NOMO-1 treated with dmso at 0.1 percent for 144 hours (cell line): ENCODE data around the gene BTBD9.
"Not testable (repeated sequence)": the region's sequence is repeated elsewhere in the genome, so short reads cannot be mapped to it uniquely, and the experiment has no call there.

Experiments
- DNase-seq: peaks from one replicate; lab custom pipeline; 2025; ENCODE audit not compliant: unreplicated experiment; lab: John Stamatoyannopoulos, UW

The BTBD9 gene

DNA sequence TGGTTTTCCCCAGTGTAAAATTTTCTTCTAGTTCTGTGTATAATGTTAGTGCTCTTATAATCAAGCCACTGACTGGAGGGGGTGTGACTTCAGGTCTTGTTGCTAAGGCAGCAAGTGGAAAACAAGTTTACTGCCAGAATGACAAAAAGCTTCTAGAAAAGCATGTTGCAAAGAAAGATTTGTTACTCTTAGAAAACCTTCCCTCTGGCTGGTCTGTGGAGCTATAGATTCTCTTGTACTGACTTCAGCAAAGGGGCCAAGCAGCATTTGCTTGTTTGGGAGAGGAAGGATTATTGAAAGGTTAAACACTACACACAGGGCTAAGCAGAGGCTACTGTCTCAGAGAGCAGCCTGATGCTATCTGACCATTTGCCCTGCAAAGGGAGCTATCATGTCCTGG, 288.8 kb downstream of the BTBD9 start:
- no peak for DNase-seq

DNA sequence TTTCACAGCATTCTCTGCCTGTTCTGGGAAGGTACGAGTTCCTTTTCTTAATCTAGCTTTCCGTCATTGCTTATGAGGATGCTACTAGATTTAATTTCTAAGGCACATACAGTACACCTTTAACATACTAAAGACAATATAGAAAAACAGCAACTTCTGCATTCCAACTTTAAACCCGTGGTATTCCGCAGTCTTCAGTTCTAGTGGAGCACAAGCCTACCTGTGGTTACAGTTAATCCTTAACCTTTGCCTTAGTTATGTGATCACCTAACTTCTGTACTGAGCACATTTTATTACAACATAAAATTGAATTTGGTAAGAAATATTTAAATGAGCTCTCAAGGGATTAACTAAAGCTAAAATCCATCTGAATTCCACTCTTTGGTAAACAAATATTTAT, 289.5 kb downstream of the BTBD9 start:
- no peak for DNase-seq

DNA sequence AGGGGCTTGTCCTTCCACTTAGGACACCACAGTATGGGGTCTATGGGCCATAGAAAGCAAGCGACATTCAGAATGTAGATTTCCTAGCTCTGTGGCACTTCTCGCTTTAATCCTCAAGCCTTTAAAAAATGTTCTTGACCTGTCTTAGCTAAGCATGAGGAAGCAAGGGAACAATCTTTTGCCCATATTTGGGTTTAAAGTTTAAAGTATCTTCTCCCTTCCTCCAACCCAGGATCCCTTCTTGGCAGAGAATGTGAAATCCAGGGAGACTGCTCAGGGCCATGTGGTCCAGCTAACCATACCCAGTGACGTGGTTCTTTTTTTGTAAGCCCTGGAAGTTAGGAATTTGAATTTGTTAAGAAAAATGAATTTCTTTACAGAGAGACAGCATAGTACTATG, 289.9 kb downstream of the BTBD9 start:
- no peak for DNase-seq

DNA sequence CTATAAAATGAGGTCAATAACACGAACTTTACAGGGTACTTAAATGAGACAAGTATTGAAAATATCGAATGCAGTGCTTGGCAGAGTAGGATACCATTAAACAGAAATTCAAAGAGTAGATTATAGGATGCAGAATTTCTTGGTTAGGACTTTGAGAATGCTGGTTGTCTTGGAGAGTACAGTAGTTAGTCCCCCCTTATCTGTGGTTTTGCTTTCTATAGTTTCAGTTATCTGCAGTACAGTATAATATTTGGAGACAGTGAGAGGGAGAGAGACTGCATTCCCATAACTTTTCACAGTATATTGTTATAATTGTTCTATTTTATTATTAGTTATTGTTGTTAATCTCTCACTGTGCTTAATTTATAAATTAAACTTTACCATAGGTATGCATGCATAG, 290.5 kb downstream of the BTBD9 start:
- DNase-seq = no peak

DNA sequence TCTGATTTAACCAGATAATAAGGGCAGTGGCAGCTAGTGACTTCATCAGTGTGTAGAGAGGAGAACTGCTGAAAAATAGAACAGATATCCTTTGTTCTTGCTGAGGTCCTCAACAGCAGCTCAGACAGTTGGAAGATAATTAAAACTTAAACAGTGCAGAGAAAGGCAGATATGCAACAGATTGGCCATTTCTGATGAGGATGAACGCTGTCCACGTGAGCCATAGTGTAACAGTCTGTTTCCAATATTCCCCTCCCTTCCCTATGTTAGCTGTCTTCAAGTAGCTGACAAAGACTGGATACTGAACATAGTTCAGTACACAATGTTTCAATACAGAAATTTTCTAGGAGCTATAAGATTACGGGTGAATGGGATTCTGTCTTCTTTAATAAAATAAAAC, 291.4 kb downstream of the BTBD9 start:
- DNase-seq = no peak

DNA sequence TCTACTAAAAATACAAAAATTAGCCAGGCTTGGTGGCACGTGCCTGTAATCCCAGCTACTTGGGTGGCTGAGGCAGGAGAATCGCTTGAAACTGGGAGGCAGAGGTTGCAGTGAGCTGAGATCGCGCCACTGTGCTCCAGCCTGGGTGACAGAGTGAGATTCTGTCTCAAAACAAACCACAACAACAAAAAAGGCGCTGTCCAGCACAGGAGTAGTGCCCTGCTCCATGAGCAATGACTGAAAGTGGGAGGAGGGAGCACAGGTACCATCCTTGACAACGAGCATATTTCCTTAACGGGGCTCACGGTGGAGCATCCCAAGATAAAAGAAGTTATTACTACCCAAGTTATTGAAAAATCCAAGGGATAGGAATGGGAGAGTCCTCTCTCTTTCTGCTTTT, 291.9 kb downstream of the BTBD9 start:
- DNase-seq = not testable (repeated sequence)

DNA sequence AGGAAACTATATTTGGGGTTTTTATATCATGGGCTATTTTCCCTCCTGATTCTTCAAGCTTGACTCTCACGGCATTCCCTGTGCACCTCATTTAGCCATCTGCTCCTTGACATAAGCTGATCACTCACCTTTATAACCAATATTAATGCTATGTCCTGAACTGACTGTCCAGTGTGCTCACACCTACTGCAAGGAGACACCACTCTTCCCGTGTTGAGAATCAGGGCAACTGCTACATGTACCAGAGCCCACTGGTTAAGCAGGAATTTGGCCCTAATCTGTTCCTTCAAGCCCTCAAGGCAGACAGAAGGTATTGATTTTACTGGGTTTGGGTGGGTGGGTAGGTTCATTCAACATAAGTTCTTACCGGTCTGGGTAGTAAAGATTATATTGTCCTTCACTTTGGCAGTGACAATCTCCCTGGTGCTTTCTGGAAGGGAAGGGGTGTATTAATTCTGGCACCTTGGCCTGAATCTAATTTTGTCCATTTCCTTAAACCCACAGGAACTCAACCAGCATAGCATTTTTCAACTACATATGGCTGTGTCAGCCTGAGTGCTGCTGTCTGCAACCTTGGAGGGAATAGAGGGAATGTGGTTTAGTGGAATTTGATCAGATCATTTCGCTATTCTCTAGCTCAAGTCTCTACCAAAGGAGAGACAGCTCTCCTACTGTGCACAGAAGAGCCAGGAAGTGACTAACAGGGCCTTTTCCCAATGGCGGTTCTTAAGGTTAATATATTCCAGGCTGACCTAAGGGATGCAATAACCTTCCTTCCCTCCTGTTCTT, 293.2 kb downstream of the BTBD9 start:
- no peak for DNase-seq

DNA sequence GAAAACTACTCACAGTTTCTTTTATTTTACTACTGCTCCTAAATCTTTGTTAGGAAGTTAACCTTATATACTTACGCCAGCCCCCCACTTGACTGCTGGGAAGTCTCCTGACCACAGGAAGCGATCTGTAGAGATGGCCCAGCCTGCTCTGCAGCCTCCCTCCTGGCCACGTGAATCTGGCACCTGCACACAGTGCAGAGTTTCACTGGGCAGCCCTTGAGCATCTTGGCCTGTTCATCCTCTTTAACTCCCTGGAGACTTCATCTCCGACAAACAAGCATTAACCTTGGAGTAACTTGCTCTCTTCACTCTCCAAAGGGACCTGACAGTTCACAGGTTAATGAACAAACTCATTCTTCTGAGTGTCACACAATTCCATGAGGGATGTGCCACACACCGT, 294.1 kb downstream of the BTBD9 start:
- DNase-seq = no peak

DNA sequence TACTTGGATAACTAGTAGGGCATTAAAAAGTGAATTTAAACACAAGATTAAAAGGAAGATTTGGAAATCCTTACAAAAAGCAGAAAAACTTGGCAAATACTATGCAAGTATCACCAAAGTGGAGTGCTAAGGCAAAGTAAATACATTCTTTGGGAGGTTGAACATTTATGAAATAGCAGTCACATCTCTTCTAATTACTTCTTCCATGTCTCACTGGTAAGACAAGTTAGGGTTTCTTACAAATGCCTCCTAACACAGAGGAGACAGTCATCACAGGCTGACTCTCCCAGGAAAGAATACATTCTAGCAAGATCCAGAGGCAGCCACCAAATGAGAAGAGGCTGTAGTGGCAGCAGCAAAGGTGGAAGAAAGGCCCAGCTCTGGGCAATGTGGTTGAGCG, 298.2 kb downstream of the BTBD9 start:
- no peak for DNase-seq

DNA sequence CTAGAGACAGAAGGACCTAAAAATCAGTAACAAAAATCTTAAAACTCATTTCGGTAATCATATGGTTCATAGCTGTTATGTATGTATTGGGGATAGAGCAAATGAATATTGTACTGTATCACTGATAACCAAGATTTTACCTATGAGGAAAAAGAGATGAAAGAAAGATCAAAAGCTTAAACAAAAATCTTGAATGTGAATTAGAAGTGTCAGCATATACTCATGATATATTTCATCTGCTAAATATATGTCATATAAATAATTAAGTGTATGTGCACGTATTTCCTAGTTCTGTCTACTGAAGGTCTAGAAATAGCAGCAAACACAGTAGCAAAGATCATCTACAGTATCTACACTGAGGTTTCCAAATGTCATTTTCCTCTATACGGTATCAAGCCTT, 299.8 kb downstream of the BTBD9 start:
- DNase-seq = no peak

DNA sequence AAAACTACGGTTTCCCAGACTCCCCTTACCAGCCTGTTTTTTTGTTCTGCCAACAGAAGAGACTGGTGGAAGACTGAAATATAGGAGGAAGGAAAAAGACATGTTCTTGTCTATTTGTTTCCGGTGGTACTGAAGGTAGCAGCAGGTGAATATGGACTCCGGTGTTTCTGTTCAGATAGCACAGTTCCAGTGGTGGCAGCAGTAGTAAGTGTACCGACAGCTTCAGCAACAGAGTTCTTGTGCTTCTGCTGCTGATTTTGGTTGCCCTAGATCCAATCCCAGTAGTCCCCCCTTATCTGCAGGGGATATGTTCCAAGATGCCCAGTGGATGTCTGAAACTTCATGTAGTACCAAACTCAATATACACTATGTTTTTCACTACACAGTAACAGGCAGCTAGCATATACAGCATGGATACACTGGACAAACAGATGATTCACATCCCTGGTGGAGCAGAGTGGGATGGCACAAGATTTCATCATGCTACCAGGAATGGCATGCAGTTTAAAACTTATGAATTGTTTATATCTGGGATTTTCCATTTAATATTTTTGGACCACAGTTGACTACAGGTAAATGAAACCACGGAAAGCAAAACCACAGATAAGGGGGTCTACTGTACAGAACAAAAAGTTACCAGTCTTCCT, 301.8 kb downstream of the BTBD9 start:
- DNase-seq = no peak

DNA sequence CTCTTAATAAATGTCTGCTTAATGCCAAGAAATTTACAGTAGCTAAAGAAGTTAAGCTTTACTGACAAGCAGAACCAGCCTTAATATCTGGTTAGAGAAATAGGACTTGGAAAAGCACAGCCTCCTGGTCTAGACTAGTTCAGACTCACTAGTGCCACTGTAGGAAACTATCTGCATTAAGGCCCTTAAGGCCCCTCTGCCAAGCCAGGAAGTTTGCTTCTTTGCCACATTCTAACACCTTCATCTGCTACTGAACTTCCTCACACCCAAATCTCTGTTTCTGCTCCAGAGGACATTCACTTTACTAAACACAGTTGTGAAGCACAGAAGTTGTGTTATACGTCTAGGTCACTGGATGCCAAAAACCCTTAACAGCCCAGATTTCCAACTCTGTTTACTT, 302.8 kb downstream of the BTBD9 start:
- DNase-seq = no peak

DNA sequence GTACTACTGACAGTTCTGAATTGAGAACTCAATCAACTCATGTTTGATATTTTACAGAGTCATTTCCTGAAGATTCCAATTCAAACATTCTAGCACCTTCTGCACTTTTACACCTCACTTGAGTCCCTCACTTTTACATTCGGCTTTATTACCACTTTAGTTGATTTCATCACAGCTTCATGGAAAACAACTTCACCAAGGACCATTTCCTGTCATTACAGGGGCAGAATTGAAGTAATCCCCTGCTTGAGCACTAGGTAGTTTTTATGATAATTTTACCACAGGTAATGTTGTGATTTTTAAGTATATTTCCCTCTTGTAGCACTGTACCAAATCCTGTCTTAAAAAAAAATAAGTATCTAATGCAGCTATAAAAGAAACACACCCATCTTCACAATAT, 312.9 kb downstream of the BTBD9 start:
- no peak for DNase-seq

DNA sequence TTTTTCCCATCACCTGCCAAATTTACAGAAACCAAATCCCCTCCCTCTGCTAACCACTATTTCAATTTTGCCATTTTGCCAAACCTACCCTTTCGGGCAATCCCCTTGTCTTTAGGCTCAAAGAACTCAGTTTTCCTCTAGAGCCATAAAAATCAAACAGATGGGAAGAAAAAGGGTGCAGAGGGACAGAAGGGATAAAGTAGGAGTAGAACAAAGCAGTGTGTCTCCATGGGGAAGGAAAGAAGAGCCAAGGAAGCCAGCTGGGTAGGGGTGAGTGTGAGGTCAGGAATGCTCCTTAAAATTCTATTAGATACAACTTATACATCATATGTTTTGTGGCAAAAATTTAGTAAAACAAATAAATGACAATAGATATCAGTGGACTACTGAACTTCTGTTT, 316.5 kb downstream of the BTBD9 start:
- DNase-seq = no peak

DNA sequence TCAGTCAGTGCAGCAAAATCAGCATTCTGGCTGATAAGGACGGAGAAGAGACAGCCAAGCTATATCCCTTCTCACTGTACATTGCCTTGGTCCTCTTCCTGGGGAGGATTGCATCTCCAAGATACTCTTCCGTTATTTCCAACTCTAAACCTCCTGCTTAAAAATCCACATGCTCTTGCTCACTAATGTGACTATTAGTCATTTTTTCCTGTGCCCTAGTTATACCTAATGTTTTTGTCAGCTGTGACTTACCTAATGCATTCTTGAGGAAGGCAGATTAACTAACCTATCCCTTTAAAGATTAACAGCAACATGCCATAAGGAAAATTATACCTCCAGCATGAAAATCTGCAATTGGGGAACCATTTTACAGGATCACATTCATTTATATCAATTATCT, 317.6 kb downstream of the BTBD9 start:
- no peak for DNase-seq

DNA sequence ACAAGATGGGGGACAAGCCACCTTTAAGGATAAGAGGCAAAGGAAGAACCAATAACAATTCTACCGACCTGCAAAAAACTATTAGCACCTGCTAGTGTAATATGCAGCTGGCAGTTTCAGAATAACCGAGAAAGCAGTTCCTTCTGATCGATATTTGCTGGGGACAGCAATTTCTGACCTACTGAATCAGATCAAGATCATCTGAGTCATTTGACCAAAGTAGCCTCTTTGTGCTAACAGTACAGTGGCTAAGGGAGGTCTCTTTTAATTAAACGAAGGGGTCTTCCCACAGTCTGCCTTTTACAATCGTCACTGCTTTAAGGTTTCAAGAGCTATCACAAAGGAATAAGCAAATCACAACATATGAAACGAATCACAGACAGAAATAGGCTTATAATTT, 318.9 kb downstream of the BTBD9 start:
- no peak for DNase-seq

DNA sequence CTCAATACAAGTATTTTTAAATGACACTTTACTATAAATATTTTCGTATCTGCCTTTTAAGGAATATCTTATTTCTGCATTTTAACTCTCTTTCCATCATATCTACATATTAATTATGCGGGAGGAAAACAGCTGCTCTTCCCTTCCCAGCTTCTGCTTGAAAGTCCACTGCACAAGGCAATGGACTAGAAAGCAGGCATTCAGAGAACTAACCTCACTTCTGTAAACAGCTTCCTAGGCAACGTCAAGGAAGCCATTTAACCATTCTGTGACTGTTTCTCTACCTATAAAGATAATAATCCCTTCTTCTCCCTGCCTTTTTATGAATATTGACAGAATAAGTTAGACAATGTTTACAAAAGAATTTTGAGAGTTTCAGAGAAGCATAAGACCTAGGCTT, 319.4 kb downstream of the BTBD9 start:
- DNase-seq = no peak

DNA sequence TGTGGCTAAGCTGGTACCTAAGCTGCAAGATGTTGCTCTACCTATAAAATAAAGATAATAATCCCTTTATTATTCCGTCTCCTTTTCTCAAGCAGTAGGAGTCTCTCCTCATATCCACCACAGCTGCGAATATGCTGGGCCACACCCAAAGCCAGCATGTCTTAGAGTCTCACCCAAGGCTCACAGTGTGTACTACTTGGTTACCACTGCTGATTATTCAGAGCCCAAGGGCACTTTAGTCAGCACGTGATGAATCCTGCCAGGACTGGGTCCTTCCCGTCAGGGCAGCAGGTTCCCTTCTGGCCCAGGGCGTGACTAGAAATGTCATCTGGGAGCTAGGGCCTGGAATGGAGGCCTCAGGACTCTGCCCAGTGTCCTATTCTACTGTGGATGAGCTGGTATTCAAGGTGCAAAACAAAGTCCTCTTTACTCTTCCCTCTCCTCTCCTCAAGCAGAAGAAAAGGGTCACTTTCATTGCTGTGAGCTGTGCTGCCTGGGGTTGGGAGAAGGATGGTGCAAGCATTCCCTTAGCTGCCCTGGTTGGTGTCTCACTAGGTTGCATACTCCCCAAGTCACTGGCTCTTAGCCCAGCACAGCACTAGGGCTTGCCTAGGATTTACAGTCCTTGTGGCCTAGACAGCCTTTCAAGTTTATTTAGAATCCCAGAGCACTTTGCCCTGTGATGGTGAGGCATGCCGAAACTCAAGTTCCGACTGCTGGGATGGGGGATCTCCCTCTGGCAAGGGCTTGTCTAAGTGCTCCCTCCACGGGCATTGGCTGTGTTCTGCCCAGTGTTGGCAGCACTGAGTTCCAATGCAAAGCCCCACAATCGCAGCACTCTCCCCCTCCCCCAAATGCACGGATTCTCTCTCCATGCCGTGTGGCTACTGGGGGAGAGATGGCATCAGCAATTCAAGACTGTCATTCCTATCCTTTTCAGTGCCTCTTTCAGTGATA, 320.2 kb downstream of the BTBD9 start:
- DNase-seq = no peak

DNA sequence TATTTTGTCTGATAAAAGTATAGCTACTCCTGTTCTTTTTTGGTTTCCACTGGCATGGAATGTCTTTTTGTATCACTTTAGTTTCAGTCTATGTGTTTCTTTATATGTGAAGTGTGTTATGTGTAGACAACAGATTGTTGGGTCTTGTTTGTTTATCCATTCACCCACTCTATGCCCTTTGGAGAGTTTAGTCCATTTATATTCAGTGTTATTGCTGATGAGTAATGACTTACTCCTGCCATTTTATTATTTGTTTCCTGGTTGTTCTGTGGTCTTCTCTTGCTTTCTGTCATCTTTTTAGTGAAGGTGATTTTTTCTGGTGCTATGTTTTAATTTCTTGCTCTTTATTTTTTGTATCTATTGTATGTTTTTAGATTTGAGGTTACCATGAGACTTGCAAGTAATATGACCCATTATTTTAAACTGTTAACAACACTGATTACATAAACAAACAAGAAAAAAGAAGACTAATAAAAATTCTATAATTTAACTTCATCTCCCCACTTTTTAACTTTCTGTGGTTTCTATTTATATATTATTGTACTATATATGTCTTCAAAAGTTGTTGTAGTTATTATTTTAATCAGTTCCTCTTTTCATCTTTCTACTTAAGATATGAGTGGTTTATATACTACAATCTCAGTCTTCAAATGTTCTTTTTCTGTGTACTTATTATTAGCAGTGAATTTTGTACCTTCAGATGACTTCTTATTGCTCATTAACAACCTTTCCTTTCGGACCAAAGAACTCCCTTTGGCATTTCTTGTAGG, 323.4 kb downstream of the BTBD9 start:
- DNase-seq = no peak

DNA sequence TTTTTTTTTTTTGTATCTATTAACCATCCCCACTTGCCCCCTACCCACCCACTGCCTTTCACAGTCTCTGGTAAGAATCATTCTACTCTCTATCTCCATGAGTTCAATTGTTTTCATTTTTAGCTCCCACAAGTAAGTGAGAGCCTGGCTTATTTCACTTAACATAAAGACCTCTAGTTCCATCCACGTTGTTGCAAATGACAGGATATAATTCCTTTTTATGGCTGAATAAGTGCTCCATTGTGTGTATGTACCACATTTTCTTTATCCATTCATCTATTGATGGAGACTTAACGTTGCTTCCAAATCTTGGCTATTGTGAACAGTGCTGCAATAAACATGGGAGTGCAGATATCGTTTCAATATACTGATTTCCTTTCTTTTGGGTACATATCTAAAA, 328.5 kb downstream of the BTBD9 start:
- DNase-seq = no peak

DNA sequence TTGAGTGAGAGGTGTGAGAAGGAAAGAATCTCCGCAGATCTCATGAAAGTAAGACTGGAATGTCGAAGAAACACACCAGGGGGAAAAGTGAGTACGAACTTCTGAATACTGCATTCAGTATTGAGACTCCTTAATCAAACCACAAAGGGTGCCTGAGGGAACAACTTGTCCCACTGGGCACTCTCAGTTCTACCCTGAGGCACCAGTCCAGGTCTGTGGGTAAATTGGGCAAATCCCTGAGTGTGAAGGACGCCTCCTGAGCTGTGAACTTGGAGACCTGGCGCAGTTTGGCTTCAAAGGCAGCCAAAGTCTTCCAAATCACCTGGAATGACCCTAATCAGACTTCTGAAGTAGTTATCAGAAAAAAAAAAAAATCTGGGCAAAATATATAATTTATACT, 329.7 kb downstream of the BTBD9 start:
- DNase-seq = no peak
